ENCODE results near the gene TIMM22.

Gene TIMM22

DNA sequence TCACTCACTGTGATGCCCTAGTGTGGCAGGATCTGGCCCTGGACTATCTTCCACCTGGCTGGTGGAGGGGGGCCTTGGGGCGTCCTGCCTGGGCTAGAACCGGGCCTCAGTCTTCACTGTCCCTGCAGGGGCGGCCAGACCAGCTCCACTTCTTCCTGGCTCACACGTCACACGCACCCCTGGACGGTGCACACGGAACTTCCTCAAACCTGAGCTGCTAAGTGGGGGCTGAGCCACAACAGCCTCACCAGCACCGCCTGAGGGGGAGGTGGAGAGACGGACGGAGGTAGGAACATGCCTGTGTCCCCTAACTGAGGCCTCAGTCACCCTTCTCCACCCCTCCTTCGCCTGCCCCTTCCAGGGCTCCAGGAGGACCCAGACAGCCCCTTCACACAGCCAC lies 36.6 kb downstream of the TIMM22 start:
- no peak for ATAC-seq
- no peak for TF ChIP-seq ZNF8 (CRISPR knock-in tag; IDR thresholded peaks at IDR 0.05)
- no peak for TF ChIP-seq ZFP3 (CRISPR knock-in tag; IDR thresholded peaks at IDR 0.05)
- no peak for TF ChIP-seq ZC3H10 (CRISPR knock-in tag; IDR thresholded peaks at IDR 0.05)
- no peak for TF ChIP-seq BACH2 (CRISPR knock-in tag; IDR thresholded peaks at IDR 0.05; ENCODE audit: borderline replicate concordance)
- TF ChIP-seq TSHZ2 (CRISPR knock-in tag; IDR thresholded peaks at IDR 0.05) = no peak
- TF ChIP-seq ESRRG (CRISPR knock-in tag; IDR thresholded peaks at IDR 0.05) = no peak
- TF ChIP-seq CSDC2 (CRISPR knock-in tag; IDR thresholded peaks at IDR 0.05) = no peak
- no peak for TF ChIP-seq GLIS3 (CRISPR knock-in tag; IDR thresholded peaks at IDR 0.05)
- no peak for TF ChIP-seq ZNF565 (CRISPR knock-in tag; conservative IDR thresholded peaks at IDR 0.05; ENCODE audit: low read depth)
- TF ChIP-seq ARNTL (CRISPR knock-in tag; IDR thresholded peaks at IDR 0.05; ENCODE audit: borderline replicate concordance, low read depth) = no peak

DNA sequence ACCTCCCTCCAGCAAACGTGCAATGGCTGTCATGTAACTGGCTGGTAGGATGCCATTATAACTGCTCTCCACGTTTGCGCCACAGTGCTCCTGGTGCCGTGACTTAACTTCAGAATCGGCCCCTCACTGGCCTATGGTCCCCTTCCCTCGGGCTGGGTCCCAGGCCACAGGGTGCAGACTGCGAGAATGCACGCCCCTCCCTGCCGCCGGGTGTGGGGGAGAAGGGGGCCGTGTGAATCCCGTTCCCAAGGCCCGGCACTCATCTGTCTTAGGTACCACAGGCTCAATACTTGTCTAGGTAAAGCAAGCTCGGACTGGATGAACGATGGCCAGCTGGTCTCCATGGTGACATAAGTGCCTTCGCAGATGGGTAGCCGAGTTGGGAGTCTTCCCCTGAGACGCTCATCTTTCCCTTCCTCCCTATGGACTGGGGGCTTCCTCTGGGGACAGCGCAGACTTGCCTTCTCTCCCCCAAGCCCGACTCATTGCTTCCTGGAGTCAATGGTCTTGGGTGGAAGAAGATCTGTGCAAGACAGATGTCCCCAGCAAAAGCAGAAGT lies 37.8 kb downstream of the TIMM22 start:
- no peak for TF ChIP-seq ZC3H10 (CRISPR knock-in tag; IDR thresholded peaks at IDR 0.05)
- no peak for TF ChIP-seq TOX (CRISPR knock-in tag; IDR thresholded peaks at IDR 0.05; ENCODE audit: borderline replicate concordance)
- TF ChIP-seq TSHZ2 (CRISPR knock-in tag; IDR thresholded peaks at IDR 0.05) = no peak
- ATAC-seq = no peak

- TF ChIP-seq SNAI2 (CRISPR knock-in tag; IDR thresholded peaks at IDR 0.05) (no peak), PATZ1 (CRISPR knock-in tag; IDR thresholded peaks at IDR 0.05; ENCODE audit: borderline replicate concordance) (no peak), ZC3H10 (CRISPR knock-in tag; IDR thresholded peaks at IDR 0.05) (no peak), CSRNP3 (CRISPR knock-in tag; IDR thresholded peaks at IDR 0.05) (no peak), OSR1 (CRISPR knock-in tag; IDR thresholded peaks at IDR 0.05) (no peak), ZNF8 (CRISPR knock-in tag; IDR thresholded peaks at IDR 0.05) (no peak), ISL1 (CRISPR knock-in tag; IDR thresholded peaks at IDR 0.05) (no peak), TCF4 (CRISPR knock-in tag; IDR thresholded peaks at IDR 0.05; ENCODE audit: borderline replicate concordance) (no peak), ZFP3 (CRISPR knock-in tag; IDR thresholded peaks at IDR 0.05) (no peak), RARB (CRISPR knock-in tag; IDR thresholded peaks at IDR 0.05) (no peak), ESRRG (CRISPR knock-in tag; IDR thresholded peaks at IDR 0.05) (no peak), CSDC2 (CRISPR knock-in tag; IDR thresholded peaks at IDR 0.05) (no peak), ARNTL (CRISPR knock-in tag; IDR thresholded peaks at IDR 0.05; ENCODE audit: borderline replicate concordance, low read depth) (no peak), TOX (CRISPR knock-in tag; IDR thresholded peaks at IDR 0.05; ENCODE audit: borderline replicate concordance) (no peak), ZFP30 (CRISPR knock-in tag; IDR thresholded peaks at IDR 0.05) (no peak), TSHZ2 (CRISPR knock-in tag; IDR thresholded peaks at IDR 0.05) (no peak), PPARA (CRISPR knock-in tag; IDR thresholded peaks at IDR 0.05; ENCODE audit: borderline replicate concordance) (no peak), GLIS3 (CRISPR knock-in tag; IDR thresholded peaks at IDR 0.05) (no peak)
- TF ChIP-seq, protein P1, sequence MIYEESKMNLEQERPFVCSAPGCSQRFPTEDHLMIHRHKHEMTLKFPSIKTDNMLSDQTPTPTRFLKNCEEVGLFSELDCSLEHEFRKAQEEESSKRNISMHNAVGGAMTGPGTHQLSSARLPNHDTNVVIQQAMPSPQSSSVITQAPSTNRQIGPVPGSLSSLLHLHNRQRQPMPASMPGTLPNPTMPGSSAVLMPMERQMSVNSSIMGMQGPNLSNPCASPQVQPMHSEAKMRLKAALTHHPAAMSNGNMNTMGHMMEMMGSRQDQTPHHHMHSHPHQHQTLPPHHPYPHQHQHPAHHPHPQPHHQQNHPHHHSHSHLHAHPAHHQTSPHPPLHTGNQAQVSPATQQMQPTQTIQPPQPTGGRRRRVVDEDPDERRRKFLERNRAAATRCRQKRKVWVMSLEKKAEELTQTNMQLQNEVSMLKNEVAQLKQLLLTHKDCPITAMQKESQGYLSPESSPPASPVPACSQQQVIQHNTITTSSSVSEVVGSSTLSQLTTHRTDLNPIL (CRISPR knock-in tag; IDR thresholded peaks at IDR 0.05; ENCODE audit: low read depth) = no peak
- ATAC-seq = peak; percentile 22; the same call in 2 of the 3 replicates
Measured at GRCh38 chr17:1035546-1036170, 38.7 kb downstream of the TIMM22 start.
